C4-2B (cell line): Measurements from ENCODE around the gene GFOD2.

ENCODE experiments used
- CTCF ChIP-seq: fragments of 450-650 bp; conservative IDR thresholded peaks from 2 replicates; pipeline ENCODE4 v1.5.1; 2017; ENCODE audit warnings: mild to moderate bottlenecking
- ZFX ChIP-seq: fragments of 450-650 bp; IDR thresholded peaks from 2 replicates; pipeline ENCODE4 v1.6.1; 2017

GRCh38 chr16:67718668-67719047 lies 458 bp downstream of the GFOD2 start:
- TF ChIP-seq CTCF, result no peak
- TF ChIP-seq ZFX, result no peak
